GM19397 (cell line): ENCODE measurements around the gene RBP7.

Experiments
- ATAC-seq: cut with Tn5 transposase; IDR thresholded peaks from one replicate; pipeline ENCODE4 v1.9.1; 2021; ENCODE audit warnings: mild to moderate bottlenecking, moderate library complexity; ENCODE audit not compliant: unreplicated experiment

Gene RBP7

DNA sequence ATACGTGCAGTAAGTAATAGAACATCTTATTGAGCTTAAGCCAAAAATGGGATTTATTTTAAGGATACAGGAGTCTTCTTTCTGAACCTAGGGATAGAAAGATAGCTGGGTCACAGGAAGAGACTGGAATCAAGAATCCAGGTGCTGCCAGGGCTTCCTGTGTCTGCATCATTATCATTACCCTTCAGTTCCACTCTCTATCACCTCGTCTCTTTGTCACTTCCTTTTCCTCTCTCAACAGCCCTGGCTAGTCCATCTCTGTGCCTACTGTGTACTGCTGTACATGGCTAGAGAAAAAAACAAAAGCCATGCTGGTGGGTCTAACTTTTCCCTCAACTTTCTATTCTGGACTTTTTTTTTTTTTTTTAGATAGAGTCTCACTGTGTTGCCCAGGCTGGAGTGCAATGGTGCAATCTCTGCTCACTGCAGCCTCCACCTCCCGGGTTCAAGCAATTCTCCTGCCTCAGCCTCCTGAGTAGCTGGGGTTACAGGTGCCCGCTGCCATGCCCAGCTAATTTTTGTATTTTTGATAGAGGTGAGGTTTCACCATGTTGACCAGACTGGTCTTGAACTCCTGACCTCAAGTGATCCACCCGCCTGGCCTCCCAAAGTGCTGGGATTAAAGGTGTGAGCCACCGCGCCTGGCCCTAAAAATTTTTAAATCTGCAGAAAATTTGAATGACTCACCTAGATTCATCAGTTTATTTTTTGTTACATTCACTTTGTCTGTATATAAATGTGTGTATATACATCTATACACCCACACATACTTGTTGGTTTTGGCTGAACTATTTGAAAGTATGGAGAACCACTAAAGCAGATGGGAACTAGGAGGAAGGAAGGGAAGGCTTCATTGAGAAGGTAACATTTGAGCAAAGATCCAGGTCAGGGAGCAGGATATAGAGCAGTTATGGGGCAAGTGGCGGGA lies 67.7 kb downstream of the RBP7 start:
- no peak for ATAC-seq

DNA sequence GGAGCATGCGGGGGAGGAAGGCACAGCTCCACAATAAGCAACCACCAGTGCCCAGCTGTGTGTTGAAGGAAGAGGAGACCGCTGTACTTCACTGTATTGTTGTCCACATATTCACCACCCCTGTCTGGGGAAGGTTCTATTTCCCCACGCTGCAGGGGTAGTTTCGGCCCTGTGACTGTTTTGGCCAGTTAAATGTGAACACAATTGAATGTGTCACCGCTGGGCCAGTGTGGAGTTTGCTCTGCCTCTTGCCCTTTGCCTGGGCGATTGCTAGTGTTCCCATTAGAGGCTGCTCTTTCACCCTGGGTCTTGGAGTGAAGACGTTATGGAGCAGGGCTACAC lies 68.3 kb downstream of the RBP7 start:
- no peak for ATAC-seq
